ENCODE results near the gene PTGIS. TPM values are rescaled to one million over a fixed set of nuclear protein-coding genes. Genes with fewer than 3 reads are reported as not detected.

Gene PTGIS
- total and polyA plus RNA-seq, 10 donors: 0.15 to 1.6 (median 0.92) TPM

- peaks cover 0 to 76% (median 16%) of the 10 kb centered on the region in 7 donors for H3K27me3 ChIP-seq (replicated peaks in 1 of 7)
- no peak for DNase-seq
- H3K27ac ChIP-seq: no peak overlapping the region
- WGBS, 5 donors: 54 to 89% (median 70%) methylated on average over 3 of the region's 3 CpGs
- H3K4me3 ChIP-seq: no peak overlapping the region
- intact Hi-C loops (cut with DNase I; ENCODE audit: low total_unique reads): loop anchor here (10.0 kb wide), 1 partner anchor 167 kb away; no protein-coding TSS in a partner anchor
- H3K4me1 ChIP-seq: no peaks in the 10 kb centered on the region
- H3K36me3 ChIP-seq: no peaks in the 10 kb centered on the region
- H3K9me3 ChIP-seq: peaks cover 0 to 4% (median 0%) of the 10 kb centered on the region in 8 donors
- TF ChIP-seq CTCF (IDR thresholded peaks at IDR 0.05 in 8 of 11, conservative IDR thresholded peaks at IDR 0.05 in 3 of 11) (no peak), POLR2A (IDR thresholded peaks at IDR 0.05) (no peak), POLR2AphosphoS5 (IDR thresholded peaks at IDR 0.05) (no peak)
Measured at GRCh38 chr20:49501917-49502316, 66.0 kb downstream of the PTGIS start.

GRCh38 chr20:49497398-49497669, 70.6 kb downstream of the PTGIS start:
- intact Hi-C loops (cut with DNase I; ENCODE audit: low total_unique reads): no loop called here
- Histone ChIP-seq H3K27me3 (replicated peaks in 1 of 7) (peaks cover 0 to 58% (median 0%) of the 10 kb centered on the region in 7 donors), H3K9me3 (peaks cover 0 to 4% (median 0%) of the 10 kb centered on the region in 8 donors), H3K4me1 (no peaks in the 10 kb centered on the region), H3K4me3 (no peak overlapping the region), H3K36me3 (no peaks in the 10 kb centered on the region), H3K27ac (no peak overlapping the region)
- TF ChIP-seq CTCF (IDR thresholded peaks at IDR 0.05 in 8 of 11, conservative IDR thresholded peaks at IDR 0.05 in 3 of 11): no peak
- no peak for TF ChIP-seq POLR2AphosphoS5 (IDR thresholded peaks at IDR 0.05)
- no peak for TF ChIP-seq POLR2A (IDR thresholded peaks at IDR 0.05)
- 27 to 58% (median 48%) methylated on average over 1 of the region's 1 CpG for WGBS, 5 donors
- DNase-seq: no peak

GRCh38 chr20:49496553-49497397, 71.2 kb downstream of the PTGIS start:
- Histone ChIP-seq H3K27ac (no peak overlapping the region), H3K27me3 (replicated peaks in 1 of 7) (peaks cover 0 to 57% (median 0%) of the 10 kb centered on the region in 7 donors), H3K4me3 (no peak overlapping the region), H3K4me1 (no peaks in the 10 kb centered on the region), H3K36me3 (no peaks in the 10 kb centered on the region), H3K9me3 (peaks cover 0 to 4% (median 0%) of the 10 kb centered on the region in 8 donors)
- intact Hi-C loops (cut with DNase I; ENCODE audit: low total_unique reads): no loop called here
- TF ChIP-seq CTCF (IDR thresholded peaks at IDR 0.05 in 8 of 11, conservative IDR thresholded peaks at IDR 0.05 in 3 of 11) (no peak), POLR2AphosphoS5 (IDR thresholded peaks at IDR 0.05) (no peak)
- 50 to 80% (median 63%) methylated on average over 5 of the region's 5 CpGs for WGBS, 5 donors
- no peak for DNase-seq

- TF ChIP-seq POLR2A (IDR thresholded peaks at IDR 0.05) (no peak), CTCF (IDR thresholded peaks at IDR 0.05 in 8 of 11, conservative IDR thresholded peaks at IDR 0.05 in 3 of 11) (no peak), POLR2AphosphoS5 (IDR thresholded peaks at IDR 0.05) (no peak)
- Histone ChIP-seq H3K4me3 (no peak overlapping the region), H3K9me3 (peaks cover 0 to 7% (median 0%) of the 10 kb centered on the region in 8 donors), H3K4me1 (no peaks in the 10 kb centered on the region), H3K27me3 (replicated peaks in 1 of 7) (peaks cover 0 to 63% (median 0%) of the 10 kb centered on the region in 7 donors), H3K27ac (no peak overlapping the region), H3K36me3 (no peaks in the 10 kb centered on the region)
- intact Hi-C loops (cut with DNase I; ENCODE audit: low total_unique reads): no loop called here
- 78 to 89% (median 83%) methylated on average over 4 of the region's 4 CpGs for WGBS, 5 donors
- DNase-seq: no peak
Measured at GRCh38 chr20:49496043-49496442, 71.9 kb downstream of the PTGIS start.
